GM18520 (cell line): ENCODE data around the gene LYSET.
"Not testable (repeated sequence)": the region's sequence is repeated elsewhere in the genome, so short reads cannot be mapped to it uniquely, and the experiment has no call there.

Source experiments
- ATAC-seq: cut with Tn5 transposase; IDR thresholded peaks from one replicate; pipeline ENCODE4 v1.9.1; 2021; ENCODE audit not compliant: unreplicated experiment

Gene LYSET, protein sequence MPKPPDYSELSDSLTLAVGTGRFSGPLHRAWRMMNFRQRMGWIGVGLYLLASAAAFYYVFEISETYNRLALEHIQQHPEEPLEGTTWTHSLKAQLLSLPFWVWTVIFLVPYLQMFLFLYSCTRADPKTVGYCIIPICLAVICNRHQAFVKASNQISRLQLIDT

DNA sequence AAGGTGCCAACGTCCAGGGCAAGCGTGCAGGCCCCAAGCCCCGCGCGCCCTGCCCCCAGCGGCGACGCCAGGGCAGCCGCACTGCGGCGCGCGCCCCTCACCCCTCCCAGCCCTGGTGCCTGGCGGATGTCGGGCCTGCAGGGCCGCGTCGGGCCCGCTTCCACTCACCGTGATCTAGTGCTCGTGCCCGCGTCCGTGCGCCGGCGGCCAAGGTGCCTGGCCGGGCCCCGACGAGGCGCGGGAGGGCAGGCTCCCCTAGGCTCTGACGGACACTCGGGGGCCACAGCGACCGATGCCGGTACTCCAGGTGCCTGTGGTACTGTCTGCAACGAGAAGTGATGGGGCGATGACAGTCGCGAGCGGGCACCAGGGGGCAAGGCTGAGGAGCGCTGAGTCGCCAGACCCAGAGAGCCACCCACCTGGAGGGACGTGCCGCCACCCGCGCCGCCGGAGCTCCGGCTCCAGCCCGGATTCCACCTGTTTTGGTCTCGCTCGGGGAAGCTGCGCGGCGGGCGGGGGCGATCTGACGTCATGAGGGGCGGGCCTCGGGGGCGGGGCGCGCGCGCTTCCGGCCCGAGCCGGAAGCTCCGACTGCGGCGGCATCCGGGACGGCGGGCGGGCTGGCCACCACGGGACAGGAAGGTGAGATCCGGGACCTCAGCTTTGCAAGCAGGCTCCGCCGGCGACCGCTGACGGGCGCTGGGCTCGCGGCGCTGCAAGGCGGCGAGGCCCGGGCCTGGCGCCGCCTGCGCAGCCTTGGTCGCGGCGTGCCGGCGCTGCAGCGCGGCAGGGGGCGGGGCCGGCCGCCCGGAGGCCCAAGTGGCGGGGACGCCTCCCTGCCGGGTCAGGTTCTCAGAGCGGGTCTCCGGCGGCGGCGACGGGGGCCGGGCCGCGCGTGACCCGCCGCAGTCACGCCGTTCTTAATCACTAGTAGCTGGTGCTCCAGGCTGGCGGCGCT is at the start of gene LYSET, which contains the start of gene MOAP1:
TSS of gene LYSET (plus strand) at position 927 of the 958 bp plus-strand sequence. CDS start 89 bp downstream, outside the sequence.
TSS of gene MOAP1 (minus strand) at position 507 of the 958 bp plus-strand sequence. CDS start 655 bp downstream, outside the sequence.
- ATAC-seq: peak; percentile 84

- no peak for ATAC-seq
These were observed 49.7 kb upstream of the LYSET start for GRCh38 chr14:93135399-93135798.

DNA sequence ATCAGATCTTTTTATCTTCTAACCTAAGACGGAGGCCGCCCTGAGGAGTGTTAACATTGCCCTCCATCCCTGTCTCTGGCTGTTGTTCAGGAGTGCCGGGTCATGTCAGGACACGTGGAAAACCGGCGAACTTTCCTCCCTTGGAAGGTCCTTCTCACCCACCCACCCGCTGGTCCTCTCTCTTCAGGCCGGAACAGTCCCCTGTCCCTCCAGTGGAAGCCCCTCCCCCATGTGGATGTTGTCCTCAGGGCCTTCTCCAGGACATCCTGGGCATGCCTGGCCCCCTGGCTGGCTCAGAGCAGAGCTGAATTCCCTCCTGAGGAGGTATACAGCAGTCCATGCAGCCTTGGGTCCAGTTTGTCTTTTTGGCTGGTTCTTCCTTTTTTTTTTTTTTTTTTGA is 49.1 kb upstream of the LYSET start:
- no peak for ATAC-seq

DNA sequence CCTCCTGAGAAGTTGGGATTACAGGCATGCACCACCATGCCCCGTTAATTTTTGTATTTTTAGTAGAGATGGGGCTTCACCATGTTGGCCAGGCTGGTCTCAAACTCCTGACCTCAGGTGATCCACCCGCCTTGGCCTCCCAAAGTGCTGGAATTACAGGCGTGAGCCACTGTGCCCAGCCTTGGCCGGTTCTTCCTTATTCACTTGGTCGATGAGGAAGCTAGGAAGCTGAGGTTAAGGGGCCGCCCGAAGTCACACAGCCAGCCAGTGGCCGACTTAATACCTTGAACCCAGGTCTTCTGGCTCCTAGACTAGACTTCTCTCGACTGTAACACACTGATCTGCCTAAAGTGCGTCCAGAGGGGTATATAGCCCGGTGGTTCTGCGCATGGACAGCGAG is 48.6 kb upstream of the LYSET start:
- ATAC-seq: not testable (repeated sequence)

DNA sequence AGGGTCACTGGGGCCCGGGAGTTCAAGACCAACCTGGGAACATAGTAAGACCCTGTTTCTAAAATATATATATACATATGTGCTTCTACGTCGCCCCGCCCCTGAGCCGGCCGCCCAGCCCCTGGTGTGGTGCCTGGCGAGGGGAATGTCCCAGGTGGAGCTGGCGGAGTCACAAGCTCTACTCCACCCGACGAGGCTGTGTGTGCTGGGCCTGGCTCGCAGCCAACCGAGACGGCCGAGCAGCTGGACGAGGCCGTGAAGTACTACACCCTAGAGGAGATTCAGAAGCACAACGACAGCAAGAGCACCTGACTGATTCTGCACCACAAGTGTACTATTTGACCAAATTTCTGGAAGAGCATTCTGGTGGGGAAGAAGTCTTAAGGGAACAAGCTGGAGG is 47.3 kb upstream of the LYSET start:
- ATAC-seq: no peak

DNA sequence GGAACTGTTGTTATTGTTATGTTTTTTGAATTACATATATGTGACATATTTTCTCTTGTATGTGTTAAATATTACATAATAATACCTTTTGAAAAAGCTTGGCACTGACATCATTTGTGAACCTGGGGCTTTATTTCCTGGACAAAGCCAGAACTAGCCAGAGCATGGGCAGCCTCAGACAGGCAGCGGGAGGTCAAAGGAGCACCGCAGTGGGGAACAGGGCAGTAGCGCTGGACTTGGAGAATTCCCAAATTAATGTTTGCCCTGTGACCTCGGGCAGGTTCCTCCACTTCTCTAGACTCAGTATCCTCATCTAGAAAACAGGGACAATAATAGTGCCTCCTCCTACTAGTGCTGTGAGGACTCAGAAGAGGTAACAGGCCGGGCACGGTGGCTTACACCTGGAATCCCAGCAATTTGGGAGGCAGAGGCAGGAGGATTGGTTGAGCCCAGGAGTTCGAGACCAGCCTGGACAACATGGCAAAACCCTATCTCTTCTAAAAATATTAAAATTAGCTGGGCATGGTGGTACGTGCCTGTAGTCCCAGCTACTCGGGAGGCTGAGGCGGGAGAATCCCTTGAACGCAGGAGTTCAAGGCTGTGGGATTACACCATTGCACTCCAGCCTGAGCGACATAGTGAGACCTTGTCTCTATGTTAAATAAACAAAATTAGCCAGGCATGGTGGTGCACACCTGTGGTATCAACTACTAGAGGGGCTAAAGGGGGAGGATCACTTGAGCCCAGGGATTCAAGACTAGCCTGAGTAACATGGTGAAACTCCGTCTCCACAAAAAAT is 42.1 kb upstream of the LYSET start:
- no peak for ATAC-seq

GRCh38 chr14:93146119-93146518 is 39.0 kb upstream of the LYSET start:
- ATAC-seq: peak; percentile 72

DNA sequence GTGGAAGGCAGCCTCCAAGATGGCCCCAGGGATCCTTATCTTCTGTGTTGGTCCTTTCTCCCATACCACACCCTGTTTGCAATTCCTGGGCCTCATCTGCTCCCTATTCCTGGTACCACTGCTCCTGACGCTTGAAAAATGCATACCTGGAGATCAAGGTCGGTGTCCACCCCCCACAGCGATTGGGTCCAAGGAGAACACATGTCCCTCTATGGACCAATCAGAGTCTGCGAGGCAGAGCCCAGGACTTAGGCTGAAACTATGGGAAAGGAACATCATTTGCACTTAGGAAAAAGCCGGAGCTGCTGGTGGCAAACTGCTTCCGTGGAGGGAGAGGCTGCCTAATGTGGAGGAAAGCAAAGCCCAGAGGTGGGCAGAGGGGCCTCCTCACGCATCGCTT is 36.1 kb upstream of the LYSET start:
- ATAC-seq: no peak

- no peak for ATAC-seq
These were observed 34.6 kb upstream of the LYSET start for GRCh38 chr14:93150227-93151208.

- ATAC-seq: no peak
These were observed 32.0 kb upstream of the LYSET start for GRCh38 chr14:93153121-93153520.

- no peak for ATAC-seq
These were observed 29.4 kb upstream of the LYSET start for GRCh38 chr14:93155667-93156066.

DNA sequence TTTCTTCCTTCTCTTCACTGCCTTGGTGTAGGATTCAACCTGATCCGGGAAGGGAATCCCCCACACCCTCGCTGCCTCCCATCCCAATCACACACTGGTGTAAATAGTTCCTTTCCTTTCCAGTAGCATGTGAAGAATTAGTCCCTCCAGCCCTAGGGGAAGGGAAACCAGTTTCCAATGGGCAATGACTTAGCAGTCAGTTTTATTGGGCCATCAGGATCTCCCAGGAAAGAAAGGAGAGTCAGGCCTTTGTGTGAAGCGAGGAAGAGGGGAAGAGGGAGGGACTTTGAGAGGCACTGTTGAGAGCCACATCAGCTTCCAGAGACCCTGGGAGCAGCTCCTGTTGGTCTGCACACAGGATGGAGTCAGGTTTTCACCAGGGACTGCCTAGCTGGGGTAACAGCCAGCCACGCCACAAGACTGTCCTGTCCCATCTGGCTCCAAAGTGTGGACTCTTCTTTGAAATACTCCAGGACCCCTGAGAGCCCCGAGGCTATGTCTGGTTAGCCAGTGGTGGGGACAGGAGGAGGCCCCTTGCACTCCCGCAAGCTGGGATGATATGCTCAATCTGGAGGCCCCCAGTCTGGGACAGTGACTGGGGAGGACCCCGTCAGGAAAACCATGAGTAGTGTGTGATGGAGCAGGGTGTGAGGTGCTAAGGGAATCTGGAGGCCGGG is 28.3 kb upstream of the LYSET start:
- ATAC-seq: no peak

DNA sequence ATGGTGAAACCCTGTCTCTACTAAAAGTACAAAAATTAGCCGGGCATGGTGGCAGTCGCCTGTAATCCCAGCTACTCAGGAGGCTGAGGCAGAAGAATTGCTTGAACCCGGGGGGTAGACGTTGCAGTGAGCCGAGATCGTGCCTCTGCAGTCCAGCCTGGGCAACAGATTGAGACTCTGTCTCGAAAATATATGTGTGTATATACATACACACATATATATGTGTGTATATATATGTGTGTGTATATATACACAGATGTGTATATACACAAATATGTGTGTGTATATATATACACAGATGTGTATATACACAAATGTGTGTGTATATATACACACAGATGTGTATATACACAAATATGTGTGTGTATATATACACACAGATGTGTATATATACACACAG is 26.8 kb upstream of the LYSET start:
- ATAC-seq: not testable (repeated sequence)

DNA sequence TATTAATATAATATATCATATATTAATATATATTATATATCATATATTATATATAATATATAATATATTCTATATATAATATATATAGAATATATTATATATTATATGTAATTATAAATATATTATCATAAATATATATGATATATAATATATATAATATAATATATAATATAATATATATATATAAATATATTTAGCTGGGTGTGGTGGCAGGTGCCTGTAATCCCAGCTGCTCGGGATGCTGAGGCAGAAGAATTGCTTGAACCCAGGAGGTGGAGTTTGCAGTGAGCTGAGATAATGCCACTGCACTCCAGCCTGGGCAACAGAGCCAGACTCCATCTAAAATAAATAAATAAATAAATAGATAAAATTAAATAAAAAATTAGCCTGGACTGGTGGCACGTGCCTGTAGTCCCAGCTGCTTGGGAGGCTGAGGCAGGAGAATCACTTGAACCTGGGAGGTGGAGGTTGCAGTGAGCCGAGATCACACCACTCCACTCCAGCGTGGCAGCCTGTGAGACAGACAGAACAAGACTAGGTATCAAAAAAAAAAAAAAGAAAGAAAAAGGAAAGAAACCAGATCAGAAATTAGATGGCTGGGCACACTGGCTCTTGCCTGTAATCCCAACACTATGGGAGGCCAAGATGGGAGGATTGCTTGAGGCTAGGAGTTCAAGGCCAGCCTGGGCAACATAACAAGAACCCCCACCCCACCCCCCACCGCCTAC is 25.3 kb upstream of the LYSET start:
- ATAC-seq: not testable (repeated sequence)

DNA sequence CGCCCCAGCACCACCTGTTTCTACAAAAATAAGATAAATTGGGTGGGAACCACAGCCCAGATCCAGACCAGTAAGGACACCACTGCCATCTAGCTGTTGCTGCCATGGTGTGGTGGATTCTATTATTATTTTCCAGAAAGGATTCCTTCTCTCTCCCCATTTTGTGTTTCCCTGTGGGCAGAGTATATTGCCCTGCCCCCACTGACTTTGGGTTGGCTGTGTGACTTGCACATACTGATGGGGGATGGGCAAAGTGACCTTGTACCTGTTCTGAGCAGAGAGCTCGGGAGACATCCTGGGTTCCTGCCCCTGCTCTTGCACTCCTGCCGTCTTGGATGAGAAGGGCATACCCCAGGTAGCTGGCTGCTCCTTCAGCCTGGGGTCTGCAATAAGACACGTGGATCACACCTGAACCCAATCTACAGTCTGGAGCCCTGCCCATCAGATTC is 24.7 kb upstream of the LYSET start:
- no peak for ATAC-seq

DNA sequence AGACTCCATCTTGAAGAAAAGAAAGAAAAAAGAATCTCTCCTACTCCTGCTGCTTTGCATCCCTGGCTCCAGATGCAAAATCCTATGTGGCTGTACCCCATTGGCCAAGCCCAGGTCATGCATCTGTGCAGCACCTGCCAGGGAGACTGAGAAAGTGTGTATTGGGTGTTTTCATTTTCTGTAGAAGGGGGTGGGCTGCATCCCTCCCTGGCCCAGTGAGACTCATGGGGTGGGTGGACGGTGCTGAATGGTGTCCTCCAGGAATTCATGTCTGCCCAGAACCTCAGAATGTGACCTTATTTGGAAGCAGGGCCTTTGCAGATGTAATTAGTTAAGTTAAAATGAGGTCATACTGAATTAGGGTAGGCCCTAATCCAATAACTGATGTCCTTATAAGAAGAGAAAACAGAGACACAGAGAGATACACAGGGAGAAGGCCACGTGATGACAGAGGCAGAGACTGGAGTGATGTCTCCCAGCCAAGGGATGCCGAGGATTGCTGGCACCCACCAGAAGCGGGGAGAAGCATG is 23.6 kb upstream of the LYSET start:
- no peak for ATAC-seq

DNA sequence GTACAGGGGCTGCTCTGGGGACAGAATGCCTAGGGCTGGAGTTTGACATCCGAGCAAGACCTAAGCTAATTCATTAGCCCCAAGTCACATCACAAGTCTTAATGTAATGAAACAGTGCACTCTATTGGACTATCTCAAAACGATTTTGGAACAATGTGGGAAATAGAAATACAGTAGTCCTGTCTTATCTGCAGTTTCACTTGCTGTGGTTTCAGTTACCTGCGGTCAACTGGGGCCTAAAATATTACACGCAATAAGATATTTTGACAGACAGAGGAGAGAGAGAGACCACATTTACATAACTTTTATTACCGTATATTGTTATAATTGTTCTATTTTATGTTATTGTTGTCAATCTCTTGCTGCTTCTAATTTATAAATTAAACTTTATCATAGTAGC is 21.6 kb upstream of the LYSET start:
- ATAC-seq: no peak
